ENCODE measurements around the gene FKBP3. TPM values are rescaled to one million over a fixed set of nuclear protein-coding genes. Genes with fewer than 3 reads are reported as not detected.

Gene FKBP3
- total and polyA plus RNA-seq, 8 donors = 11.0 to 65.3 (median 17.4) TPM

- Histone ChIP-seq H3K27ac (no peak overlapping the region), H3K27me3 (no peaks in the 10 kb centered on the region), H3K4me1 (no peaks in the 10 kb centered on the region), H3K9me3 (no peaks in the 10 kb centered on the region), H3K36me3 (peaks cover 0 to 30% (median 18%) of the 10 kb centered on the region in 3 donors), H3K4me3 (no peak overlapping the region)
- FAIRE-seq (no peak), ATAC-seq (no peak), DNase-seq (no peak)
- intact Hi-C loops (cut with DNase I) = loop anchor here in 1 of 3 donors (10.0 kb wide), 1 partner anchor 125 kb away; no protein-coding TSS in a partner anchor
- no peak for TF ChIP-seq CTCF (IDR thresholded peaks at IDR 0.05)
- 84 to 91% methylated on average over 1 of the region's 1 CpG for WGBS, 2 donors
Measured at GRCh38 chr14:45120096-45120495, 14.2 kb downstream of the FKBP3 start.

- intact Hi-C loops (cut with DNase I) = no loop called here
- no peaks in the 10 kb centered on the region for H3K9me3 ChIP-seq
- DNase-seq = no peak
- no peaks in the 10 kb centered on the region for H3K27me3 ChIP-seq
- TF ChIP-seq CTCF (IDR thresholded peaks at IDR 0.05) = no peak
- FAIRE-seq = no peak
- ATAC-seq = no peak
- no peak overlapping the region for H3K27ac ChIP-seq
- H3K4me3 ChIP-seq = no peak overlapping the region
- peaks cover 0 to 41% (median 20%) of the 10 kb centered on the region in 3 donors for H3K36me3 ChIP-seq
- WGBS, 2 donors = 92 to 93% methylated on average over 6 of the region's 6 CpGs
- H3K4me1 ChIP-seq = peaks cover 0 to under 1% (median 0%) of the 10 kb centered on the region in 3 donors
Measured at GRCh38 chr14:45118594-45118993, 15.7 kb downstream of the FKBP3 start.

- H3K36me3 ChIP-seq = peaks cover 0 to 40% (median 15%) of the 10 kb centered on the region in 3 donors
- H3K4me1 ChIP-seq = peaks cover 8 to 12% (median 8%) of the 10 kb centered on the region in 3 donors
- WGBS, 2 donors = 61 to 78% methylated on average over 3 of the region's 3 CpGs
- no peak for FAIRE-seq
- no peaks in the 10 kb centered on the region for H3K9me3 ChIP-seq
- H3K4me3 ChIP-seq = no peak overlapping the region
- H3K27me3 ChIP-seq = no peaks in the 10 kb centered on the region
- H3K27ac ChIP-seq = no peak overlapping the region
- no peak for TF ChIP-seq CTCF (IDR thresholded peaks at IDR 0.05)
- DNase-seq = no peak
- intact Hi-C loops (cut with DNase I) = no loop called here
- no peak for ATAC-seq
Measured at GRCh38 chr14:45114327-45114726, 20.0 kb downstream of the FKBP3 start.

- H3K4me1 ChIP-seq = peaks cover 8 to 12% (median 8%) of the 10 kb centered on the region in 3 donors
- H3K27ac ChIP-seq = no peak overlapping the region
- H3K9me3 ChIP-seq = no peaks in the 10 kb centered on the region
- 51 to 54% methylated on average over 6 of the region's 6 CpGs for WGBS, 2 donors
- intact Hi-C loops (cut with DNase I) = no loop called here
- ATAC-seq (peak; percentile 46 to 75 (median 65)), FAIRE-seq (no peak), DNase-seq (no peak)
- no peaks in the 10 kb centered on the region for H3K27me3 ChIP-seq
- no peak for TF ChIP-seq CTCF (IDR thresholded peaks at IDR 0.05)
- no peak overlapping the region for H3K4me3 ChIP-seq
- H3K36me3 ChIP-seq = peaks cover 0 to 44% (median 12%) of the 10 kb centered on the region in 3 donors
Measured at GRCh38 chr14:45112896-45113781, 21.1 kb downstream of the FKBP3 start.

- H3K36me3 ChIP-seq = peaks cover 0 to 21% (median 10%) of the 10 kb centered on the region in 3 donors
- H3K27ac ChIP-seq = no peak overlapping the region
- no peaks in the 10 kb centered on the region for H3K9me3 ChIP-seq
- no peaks in the 10 kb centered on the region for H3K27me3 ChIP-seq
- WGBS, 2 donors = 95 to 100% methylated on average over 1 of the region's 1 CpG
- intact Hi-C loops (cut with DNase I) = no loop called here
- no peak for DNase-seq
- no peaks in the 10 kb centered on the region for H3K4me1 ChIP-seq
- H3K4me3 ChIP-seq = no peak overlapping the region
- ATAC-seq = no peak
- no peak for FAIRE-seq
- no peak for TF ChIP-seq CTCF (IDR thresholded peaks at IDR 0.05)
Measured at GRCh38 chr14:45104561-45104960, 29.7 kb downstream of the FKBP3 start.

All from pancreas (tissue), 10 donors.